HK-2 (cell line): ENCODE data around the gene CLHC1.
"Not testable (repeated sequence)": the region's sequence is repeated elsewhere in the genome, so short reads cannot be mapped to it uniquely, and the experiment has no call there.

Source experiments
- DNase-seq: peaks from one replicate; pipeline ENCODE4 v3.0.0-alpha.2; 2018; ENCODE audit not compliant: unreplicated experiment

CLHC1 gene

GRCh38 chr2:55153584-55154299, 78.4 kb downstream of the CLHC1 start:
- DNase-seq: no peak

GRCh38 chr2:55152475-55153412, 79.3 kb downstream of the CLHC1 start:
- no peak for DNase-seq

- no peak for DNase-seq
Measured at GRCh38 chr2:55151733-55152433, 80.2 kb downstream of the CLHC1 start.

- DNase-seq: no peak
Measured at GRCh38 chr2:55150834-55151233, 81.3 kb downstream of the CLHC1 start.

- no peak for DNase-seq
Measured at GRCh38 chr2:55148269-55148668, 83.8 kb downstream of the CLHC1 start.

- DNase-seq: no peak
Measured at GRCh38 chr2:55147531-55147930, 84.6 kb downstream of the CLHC1 start.

GRCh38 chr2:55147041-55147440, 85.1 kb downstream of the CLHC1 start:
- no peak for DNase-seq

GRCh38 chr2:55146263-55146662, 85.8 kb downstream of the CLHC1 start:
- DNase-seq: no peak

GRCh38 chr2:55144922-55145820, 86.9 kb downstream of the CLHC1 start:
- no peak for DNase-seq

- DNase-seq: not testable (repeated sequence)
Measured at GRCh38 chr2:55143706-55144105, 88.4 kb downstream of the CLHC1 start.

GRCh38 chr2:55142518-55142917, 89.6 kb downstream of the CLHC1 start:
- DNase-seq: no peak

- DNase-seq: no peak
Measured at GRCh38 chr2:55141572-55142413, 90.3 kb downstream of the CLHC1 start.

GRCh38 chr2:55140316-55141219, 91.5 kb downstream of the CLHC1 start:
- DNase-seq: no peak

- DNase-seq: no peak
Measured at GRCh38 chr2:55139305-55139704, 92.8 kb downstream of the CLHC1 start.

- no peak for DNase-seq
Measured at GRCh38 chr2:55138882-55139229, 93.2 kb downstream of the CLHC1 start.

- no peak for DNase-seq
Measured at GRCh38 chr2:55138014-55138881, 93.8 kb downstream of the CLHC1 start.

- DNase-seq: no peak
Measured at GRCh38 chr2:55137024-55137958, 94.8 kb downstream of the CLHC1 start.
